GM15510 (cell line): ENCODE data around the gene PRSS57.

ENCODE experiments used
- POLR2A ChIP-seq: IDR thresholded peaks from 3 replicates; pipeline ENCODE4 v1.6.1; 2011; ENCODE audit warnings: borderline replicate concordance; ENCODE audit not compliant: insufficient read length; ENCODE audit errors: extremely low read depth

The PRSS57 gene

DNA sequence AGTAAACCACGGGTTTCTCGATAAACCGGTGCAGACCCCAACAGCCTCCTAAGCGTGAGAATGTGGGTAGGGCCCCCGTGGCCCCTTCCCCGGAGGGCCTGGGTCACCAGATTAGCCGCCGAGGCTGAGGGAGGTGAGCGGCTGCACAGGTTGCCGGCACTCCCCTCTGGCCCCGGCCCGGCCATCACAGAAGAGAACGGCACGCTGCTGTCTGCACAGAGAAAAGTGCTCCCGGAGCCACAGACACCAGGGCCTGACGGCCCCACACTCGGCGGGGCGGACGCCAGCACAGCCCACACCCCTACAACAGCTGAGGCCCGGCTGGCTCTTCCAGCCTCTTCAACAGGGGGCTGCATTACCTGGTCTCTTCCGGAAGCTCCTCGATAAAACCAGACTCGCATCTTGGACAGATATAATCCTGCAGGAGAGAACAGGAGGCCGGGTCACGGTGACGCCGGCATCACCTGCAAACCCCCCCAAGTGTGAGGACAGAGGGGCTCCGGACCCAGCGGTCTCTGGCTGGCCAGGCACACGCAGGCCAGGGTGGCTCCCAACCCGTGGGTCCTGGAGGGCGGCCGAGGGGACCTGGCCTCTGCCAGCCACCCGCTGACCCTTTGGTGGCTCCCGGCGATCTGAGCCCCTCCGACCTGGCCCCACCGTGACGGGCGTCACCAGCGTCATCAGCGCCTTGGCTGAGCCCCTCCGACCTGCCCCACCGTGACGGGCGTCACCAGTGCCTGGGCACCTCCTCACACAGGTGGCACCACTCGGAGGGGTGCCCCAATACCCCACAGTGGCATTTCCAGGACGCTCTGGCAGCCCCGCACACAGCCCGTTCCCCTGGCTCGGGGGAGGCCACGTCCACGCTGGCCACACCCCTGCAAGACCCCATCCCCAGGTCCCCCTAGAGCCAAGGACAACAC lies 42.5 kb downstream of the PRSS57 start:
- no peak for TF ChIP-seq POLR2A

DNA sequence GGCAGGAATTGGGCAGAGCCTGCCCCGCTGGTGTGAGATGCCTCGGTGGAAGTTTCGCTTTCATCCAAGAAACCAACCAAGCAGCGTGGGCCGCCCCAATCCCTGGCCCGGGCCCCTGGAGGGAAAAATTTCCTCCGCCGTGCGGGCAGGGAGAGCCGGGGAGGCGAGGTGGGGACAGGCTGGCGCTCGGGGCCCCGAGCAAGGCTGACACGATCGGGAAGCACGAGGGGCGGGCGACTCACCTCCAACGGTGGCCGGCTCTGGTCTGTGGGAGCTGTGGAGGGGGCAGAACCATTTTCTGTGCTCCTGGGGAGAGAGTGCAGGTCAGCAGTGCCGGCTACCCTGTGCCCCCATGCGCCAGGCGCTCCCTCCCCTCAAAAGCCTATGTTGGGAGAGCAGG lies 43.3 kb downstream of the PRSS57 start:
- TF ChIP-seq POLR2A = no peak

DNA sequence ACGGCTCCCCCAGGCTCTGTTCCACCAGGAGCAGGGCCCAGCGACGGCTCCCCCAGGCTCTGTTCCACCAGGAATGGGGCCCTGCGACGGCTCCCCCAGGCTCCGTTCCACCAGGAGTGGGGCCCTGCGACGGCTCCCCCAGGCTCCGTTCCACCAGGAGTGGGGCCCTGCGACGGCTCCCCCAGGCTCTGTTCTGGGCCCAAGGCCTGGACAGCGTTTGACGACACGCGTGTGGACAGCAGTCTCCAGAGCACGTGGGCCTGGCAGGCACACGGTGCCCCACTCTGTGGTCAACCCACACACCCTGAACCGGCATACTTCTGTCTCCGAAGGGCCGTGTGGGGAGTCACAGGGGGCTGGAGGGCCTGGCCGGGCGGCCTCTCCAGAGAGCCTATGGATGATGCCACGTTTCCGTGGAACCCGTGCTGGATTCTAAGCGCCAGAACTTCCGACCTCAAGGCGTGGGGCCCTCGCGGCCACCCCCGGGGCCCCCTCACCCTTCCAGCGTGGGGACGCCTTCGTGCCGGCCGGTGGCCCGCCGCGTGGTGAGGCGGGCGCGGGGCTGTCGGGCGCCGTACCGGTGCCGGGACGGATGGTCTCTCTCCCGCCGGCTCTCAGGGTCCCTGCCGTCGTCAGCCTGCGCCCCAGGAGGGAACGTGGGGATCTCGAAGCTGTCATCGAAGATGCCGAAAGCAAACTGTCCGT lies 44.0 kb downstream of the PRSS57 start:
- no peak for TF ChIP-seq POLR2A

DNA sequence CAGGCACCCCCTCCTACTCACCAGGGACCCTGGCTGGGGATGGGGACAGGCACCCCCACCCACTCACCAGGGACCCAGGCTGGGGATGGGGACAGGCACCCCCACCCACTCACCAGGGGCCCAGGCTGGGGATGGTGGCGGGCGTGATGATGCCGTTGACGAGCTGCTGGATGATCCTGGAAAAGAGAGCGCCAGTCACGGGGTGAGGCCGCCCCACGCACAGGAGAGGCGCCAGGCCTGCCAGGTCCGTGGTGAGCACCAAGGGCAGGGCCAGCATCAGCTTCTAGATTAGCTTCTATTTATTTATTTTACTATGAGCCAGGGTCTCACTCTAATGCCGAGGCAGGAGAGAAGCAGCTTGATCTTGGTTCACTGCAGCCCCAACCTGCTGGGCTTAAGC lies 45.1 kb downstream of the PRSS57 start:
- no peak for TF ChIP-seq POLR2A

DNA sequence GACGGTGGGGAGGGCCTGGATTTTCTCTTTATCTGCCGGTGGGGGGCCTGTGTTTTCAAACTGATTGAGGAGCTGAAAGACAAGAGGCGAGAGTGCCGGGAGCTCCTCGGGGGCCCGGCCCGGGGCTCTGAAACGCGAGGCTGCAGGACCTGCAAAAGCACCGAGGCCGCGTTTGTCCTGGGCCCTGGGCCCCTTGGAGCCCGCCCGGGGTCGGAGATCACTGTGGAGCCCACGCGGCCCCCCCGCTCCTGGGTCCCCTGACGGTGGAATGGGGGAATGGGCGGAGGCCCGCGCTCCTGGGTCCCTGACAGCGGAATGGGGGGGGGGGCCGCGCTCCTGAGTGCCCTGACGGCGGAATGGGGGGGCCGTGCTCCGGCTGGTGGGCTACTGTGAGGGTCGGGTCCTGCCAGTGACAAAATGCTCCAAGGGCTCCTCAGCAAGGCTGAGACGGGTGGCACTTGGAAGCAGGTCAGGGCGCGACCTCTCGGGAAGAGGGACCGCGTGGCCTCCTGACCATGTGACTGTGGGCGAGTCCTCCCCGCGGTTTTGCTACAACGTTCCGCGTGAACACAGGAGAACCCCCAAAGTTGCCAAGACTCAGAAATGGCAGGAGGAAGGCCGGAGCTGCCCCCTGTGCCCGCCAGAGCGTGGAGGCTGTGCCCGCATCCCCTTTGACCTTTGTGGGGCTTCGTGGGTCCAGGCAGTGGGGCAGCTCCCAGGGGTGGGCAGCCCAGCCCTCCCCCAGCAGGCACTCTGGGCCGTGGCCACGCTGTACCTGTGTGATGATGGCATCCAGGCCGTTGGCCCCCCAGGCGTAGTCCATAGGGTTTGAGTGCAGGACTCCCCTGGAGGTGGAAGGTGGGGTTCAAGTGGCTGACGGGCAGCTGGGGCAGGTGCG lies 46.1 kb downstream of the PRSS57 start:
- no peak for TF ChIP-seq POLR2A

DNA sequence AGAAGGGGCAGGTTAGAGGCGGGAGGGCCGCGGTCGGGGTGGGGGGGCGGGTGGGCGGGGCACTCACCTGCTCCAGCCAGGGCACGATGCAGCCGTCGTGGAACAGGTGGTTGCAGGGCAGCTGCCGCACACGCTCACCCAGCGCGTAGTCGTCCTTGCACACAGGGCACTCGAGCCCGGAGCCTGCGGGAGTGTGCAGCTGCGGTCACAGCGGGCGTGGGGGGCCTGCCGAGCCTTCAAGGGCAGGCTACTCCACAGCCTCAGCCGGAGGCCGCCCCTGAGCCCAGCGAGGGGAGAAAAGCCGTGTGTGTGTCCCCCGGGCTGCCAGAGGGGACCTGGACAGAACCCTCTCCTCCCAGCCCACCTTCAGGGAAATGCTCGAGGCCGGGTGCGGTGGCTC lies 46.9 kb downstream of the PRSS57 start:
- TF ChIP-seq POLR2A = no peak

DNA sequence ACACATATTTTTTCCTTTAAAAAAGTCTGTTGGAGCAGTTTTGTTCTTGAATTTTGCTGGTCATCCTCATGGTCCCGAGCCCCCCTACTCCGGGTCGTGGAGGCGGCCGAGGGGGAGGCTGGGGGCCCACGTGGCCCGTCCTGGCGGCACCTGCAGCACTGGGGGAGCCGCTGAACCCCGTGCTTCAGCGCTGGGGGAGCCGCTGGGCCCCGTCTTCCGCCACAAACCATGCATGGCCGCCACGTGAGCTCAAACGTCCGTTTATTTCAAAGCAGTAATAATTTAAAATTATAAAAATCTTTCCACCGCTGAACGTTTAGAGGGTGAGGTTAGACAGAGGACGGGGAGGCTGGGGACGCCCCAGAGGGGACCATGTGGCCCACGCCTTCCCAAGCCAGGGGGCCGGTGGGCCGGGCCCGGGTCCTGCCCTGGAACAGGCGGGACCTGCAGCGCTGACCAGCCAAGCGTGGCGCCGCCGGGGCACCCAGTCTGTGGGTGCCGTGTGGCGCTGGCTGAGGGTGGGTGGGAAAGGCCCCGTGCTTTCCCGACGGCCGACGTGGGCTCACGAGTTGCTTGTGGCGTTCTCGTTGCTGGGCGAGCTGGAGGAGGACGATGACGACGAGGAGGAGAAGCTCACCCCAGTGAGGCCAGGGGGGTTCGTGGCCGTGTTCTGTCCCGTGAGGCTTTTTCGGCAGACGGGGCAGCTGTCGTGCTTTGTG lies 47.5 kb downstream of the PRSS57 start:
- no peak for TF ChIP-seq POLR2A

DNA sequence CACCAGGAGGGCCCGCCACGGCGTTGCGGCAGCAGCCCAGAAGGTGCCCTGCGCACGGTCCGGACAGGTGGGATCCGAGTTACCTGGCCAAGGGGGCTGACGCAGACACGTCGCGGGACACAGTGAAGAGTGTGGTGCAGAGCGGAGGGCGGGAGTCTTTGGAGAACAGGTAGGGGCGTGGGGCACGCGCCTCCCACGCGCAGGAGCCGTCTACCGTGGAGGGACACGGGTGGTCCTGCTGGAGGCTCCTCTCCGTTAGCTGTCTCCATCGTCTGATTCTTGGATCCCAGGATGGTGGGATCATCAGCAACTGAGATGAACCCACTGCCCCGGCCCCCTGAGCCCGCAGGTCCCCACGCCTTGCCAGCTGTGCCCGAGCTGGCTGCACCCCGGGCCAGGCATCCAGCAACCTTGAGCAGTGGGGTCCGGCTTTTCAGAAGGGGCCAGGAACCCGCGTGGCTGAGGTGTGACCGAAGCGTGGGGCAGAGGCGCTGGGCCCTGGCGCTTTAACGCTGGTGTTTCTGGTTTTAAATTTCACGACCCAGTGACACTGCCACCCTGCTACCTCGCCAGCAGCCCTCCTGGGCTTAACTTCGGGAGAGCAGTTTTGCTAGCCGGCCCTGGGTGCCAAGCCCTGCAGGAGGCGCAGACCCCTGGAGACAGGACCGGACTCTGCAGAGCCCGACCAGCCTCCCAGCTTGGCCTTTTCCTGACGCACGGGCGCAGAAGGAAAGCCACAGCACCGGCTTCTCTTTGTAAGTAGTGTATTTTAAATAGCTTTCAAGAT lies 48.3 kb downstream of the PRSS57 start:
- TF ChIP-seq POLR2A = no peak

DNA sequence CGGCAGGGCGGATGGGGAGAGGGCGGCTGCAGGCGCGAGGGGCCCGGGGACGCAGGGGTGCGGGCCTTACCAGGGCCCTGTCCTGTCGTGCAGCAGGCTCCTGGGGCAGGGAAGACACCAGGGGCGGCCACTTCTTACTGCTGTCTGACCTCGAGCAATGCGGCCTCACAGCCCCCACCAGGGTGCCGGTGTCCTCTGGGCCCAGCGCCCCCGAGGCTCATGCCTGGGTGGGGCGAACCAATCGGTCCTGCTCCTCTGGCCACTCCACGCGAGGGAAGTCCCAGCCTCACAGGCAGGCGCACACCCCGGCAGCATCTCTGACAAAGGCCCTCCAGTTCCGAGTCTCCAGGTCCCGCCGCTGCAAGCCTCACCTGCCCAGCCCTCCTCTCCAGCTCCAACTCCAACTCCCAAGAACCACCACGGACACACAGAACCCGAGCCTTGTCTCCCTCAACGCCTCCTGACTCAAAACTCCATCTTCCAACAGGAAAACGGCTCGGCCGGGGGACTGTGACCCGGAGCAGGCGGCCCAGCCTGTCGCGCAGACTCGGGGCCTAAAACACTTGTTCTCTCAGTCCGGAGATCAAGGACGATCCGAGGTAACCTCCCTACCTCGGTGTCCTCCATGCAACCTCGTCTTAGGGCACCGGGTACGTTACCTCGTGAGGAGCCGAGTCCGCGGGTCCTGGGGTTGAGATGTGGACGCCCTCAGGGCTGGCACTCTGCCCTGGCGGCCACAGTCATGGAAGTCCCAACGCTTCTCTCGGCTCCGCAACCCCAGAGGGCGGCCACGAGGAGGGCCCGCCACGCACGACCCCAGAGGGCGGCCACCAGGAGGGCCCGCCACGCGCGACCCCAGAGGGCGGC lies 49.1 kb downstream of the PRSS57 start:
- no peak for TF ChIP-seq POLR2A

DNA sequence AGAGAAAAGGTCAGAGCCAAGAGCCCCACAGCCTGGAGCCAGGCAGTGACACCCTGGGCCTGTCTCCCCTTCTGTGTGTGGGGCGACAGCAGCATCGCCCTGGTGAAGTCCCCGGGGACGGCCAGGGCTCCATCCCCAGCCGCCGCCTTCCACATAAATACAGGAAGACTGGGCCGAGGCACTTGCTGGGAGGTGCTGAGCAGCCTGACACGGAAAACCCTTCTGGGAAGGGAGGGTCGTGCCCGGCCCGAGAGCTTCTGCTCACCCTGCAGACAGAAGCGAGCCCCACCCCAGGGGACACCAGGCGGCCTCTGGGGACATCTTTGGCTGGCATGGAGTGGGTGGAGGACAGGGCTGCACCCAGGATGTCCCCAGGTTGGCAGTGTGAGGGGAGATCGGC lies 50.5 kb downstream of the PRSS57 start:
- no peak for TF ChIP-seq POLR2A

DNA sequence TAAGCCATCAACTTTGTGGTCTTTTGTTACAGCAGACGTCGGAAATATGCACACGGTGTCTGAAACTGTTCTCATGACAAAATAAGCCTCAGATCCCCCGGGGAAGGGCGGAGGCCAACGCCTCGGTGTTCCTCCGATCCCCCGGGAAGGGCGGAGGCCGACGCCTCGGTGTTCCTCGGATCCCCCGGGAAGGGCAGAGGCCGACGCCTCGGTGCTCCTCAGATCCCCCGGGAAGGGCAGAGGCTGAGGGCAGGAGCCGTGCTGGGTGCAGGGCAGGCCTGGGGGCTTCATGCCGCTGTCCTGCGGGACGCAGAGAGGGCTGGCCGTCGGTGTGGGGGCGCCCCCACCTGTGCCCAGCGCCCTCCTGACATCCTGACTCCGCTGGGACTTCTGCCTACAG lies 50.9 kb downstream of the PRSS57 start:
- no peak for TF ChIP-seq POLR2A

DNA sequence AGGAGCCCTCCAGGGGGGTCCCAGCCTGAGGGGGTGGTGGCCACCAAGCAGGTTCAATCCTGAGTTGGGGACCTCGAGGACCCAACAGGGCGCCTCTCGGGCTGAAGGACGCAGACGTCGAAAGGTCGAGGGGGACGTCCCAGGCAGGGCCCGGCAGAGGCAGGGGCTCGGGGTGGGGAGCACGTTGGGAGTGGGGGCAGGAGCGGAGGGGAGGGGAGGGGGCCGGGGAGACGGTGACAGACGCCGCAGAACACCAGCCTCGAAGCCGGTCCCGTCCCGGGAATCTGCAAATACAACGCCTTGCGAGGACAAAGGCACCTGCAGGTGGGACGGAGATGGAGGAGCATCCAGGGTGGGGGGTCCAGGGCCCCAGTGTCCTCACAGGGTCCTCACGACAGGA lies 51.5 kb downstream of the PRSS57 start:
- no peak for TF ChIP-seq POLR2A
